Measurements from ENCODE around the gene EZH2.

The EZH2 gene

GRCh38 chr7:148761499-148762278 lies 122.4 kb downstream of the EZH2 start:
- no peak for DNase-seq (ENCODE audit: low read depth)
